ENCODE results near the gene IRF4.

IRF4 gene

GRCh38 chr6:391559-392440 is at the start of gene IRF4:
IRF4 (plus strand) TSS chr6:391752; CDS start chr6:393153, 1,401 bp downstream.
- DNase-seq (ENCODE audit: low read depth): no peak

- DNase-seq (ENCODE audit: low read depth): no peak
Measured at GRCh38 chr6:341914-342831, 49.4 kb upstream of the IRF4 start.

GRCh38 chr6:342832-343179 is 48.7 kb upstream of the IRF4 start:
- no peak for DNase-seq (ENCODE audit: low read depth)

GRCh38 chr6:343226-343935 is 48.2 kb upstream of the IRF4 start:
- DNase-seq (ENCODE audit: low read depth): no peak

- DNase-seq (ENCODE audit: low read depth): no peak
Measured at GRCh38 chr6:343960-344815, 47.4 kb upstream of the IRF4 start.

GRCh38 chr6:344816-345340 is 46.7 kb upstream of the IRF4 start:
- DNase-seq (ENCODE audit: low read depth): no peak

- peak; percentile 18 for DNase-seq (ENCODE audit: low read depth)
Measured at GRCh38 chr6:345747-346385, 45.7 kb upstream of the IRF4 start.

- peak; percentile 22 for DNase-seq (ENCODE audit: low read depth)
Measured at GRCh38 chr6:346386-347030, 45.0 kb upstream of the IRF4 start.

GRCh38 chr6:347232-347631 is 44.3 kb upstream of the IRF4 start:
- DNase-seq (ENCODE audit: low read depth): no peak

- no peak for DNase-seq (ENCODE audit: low read depth)
Measured at GRCh38 chr6:347951-348859, 43.3 kb upstream of the IRF4 start.

- DNase-seq (ENCODE audit: low read depth): no peak
Measured at GRCh38 chr6:348860-349396, 42.6 kb upstream of the IRF4 start.

- DNase-seq (ENCODE audit: low read depth): no peak
Measured at GRCh38 chr6:349491-349921, 42.0 kb upstream of the IRF4 start.

- DNase-seq (ENCODE audit: low read depth): no peak
Measured at GRCh38 chr6:350371-350770, 41.2 kb upstream of the IRF4 start.

GRCh38 chr6:351011-351866 is 40.3 kb upstream of the IRF4 start:
- DNase-seq (ENCODE audit: low read depth): no peak

GRCh38 chr6:351867-352289 is 39.7 kb upstream of the IRF4 start:
- DNase-seq (ENCODE audit: low read depth): no peak

GRCh38 chr6:352474-352873 is 39.1 kb upstream of the IRF4 start:
- DNase-seq (ENCODE audit: low read depth): no peak

GRCh38 chr6:352896-353470 is 38.6 kb upstream of the IRF4 start:
- DNase-seq (ENCODE audit: low read depth): no peak
